Tibial nerve (tissue), 4 donors: ENCODE measurements around the gene SMYD3.

Source experiments
- CTCF ChIP-seq, 5 experiments: fragments of 200-600 bp in 3 of 5; fragments of 450-650 bp in 2 of 5; sonication (generic) in 3 of 5; IDR thresholded peaks; one replicate each; pipeline ENCODE4 v1.5.1; 2016 to 2019; ENCODE audit warnings: antibody characterized with exemption in 5 of 5, mild to moderate bottlenecking in 3 of 5, moderate library complexity in 2 of 5
- EP300 ChIP-seq, 2 donors: sonication (generic); formaldehyde crosslinking; IDR thresholded peaks; one replicate each; pipeline ENCODE4 v1.6.1; 2017; ENCODE audit warnings: antibody characterized with exemption in 2 of 2, mild to moderate bottlenecking in 1 of 2

GRCh38 chr1:246398126-246398813, 108.8 kb downstream of the SMYD3 start:
- TF ChIP-seq EP300 (IDR thresholded peaks at IDR 0.05) = no peak
- TF ChIP-seq CTCF (IDR thresholded peaks at IDR 0.05) = no peak
